ENCODE results near the gene FOSB. TPM values are rescaled to one million over a fixed set of nuclear protein-coding genes. Genes with fewer than 3 reads are reported as not detected.
"Not testable (repeated sequence)": the region's sequence is repeated elsewhere in the genome, so short reads cannot be mapped to it uniquely, and the experiment has no call there.

FOSB gene
- total RNA-seq, 1 experiment from 2014 or later, result 2.3 TPM

GRCh38 chr19:45509692-45510015, 41.9 kb downstream of the FOSB start:
- Mint-ChIP-seq H3K4me1 (peaks cover 28% of the 10 kb centered on the region), H3K27ac (peak overlapping the region; percentile 95), H3K9me3 (no peaks in the 10 kb centered on the region), H3K27me3 (ENCODE audit: low read depth) (no peaks in the 10 kb centered on the region; the same call in 1 of the 2 replicates), H3K4me3 (peak overlapping the region; percentile 91), H3K36me3 (no peaks in the 10 kb centered on the region)
- ChIA-PET POLR2A (no interaction called here), CTCF (interaction anchor here (0.8 to 1.6 kb wide), 3 partner anchors 15 to 49 kb away, joined by 3 to 4 read pairs (median 4); no protein-coding TSS in a partner anchor)
- ATAC-seq (no peak), DNase-seq (ENCODE audit: low spot score) (no peak)
- TF ChIP-seq OVOL2 (CRISPR knock-in tag; IDR thresholded peaks at IDR 0.05; ENCODE audit: borderline replicate concordance) (no peak), E2F4 (CRISPR knock-in tag; IDR thresholded peaks at IDR 0.05; ENCODE audit: borderline replicate concordance, low read depth) (no peak), ZNF423 (CRISPR knock-in tag; IDR thresholded peaks at IDR 0.05) (peak; percentile 77), ZNF263 (CRISPR knock-in tag; IDR thresholded peaks at IDR 0.05; ENCODE audit: low read depth) (no peak), EMX1 (CRISPR knock-in tag; IDR thresholded peaks at IDR 0.05) (no peak), RORB (CRISPR knock-in tag; IDR thresholded peaks at IDR 0.05) (no peak), FOXP1 (CRISPR knock-in tag; IDR thresholded peaks at IDR 0.05; ENCODE audit: borderline replicate concordance) (no peak), TEAD1 (CRISPR knock-in tag; IDR thresholded peaks at IDR 0.05) (0 out of 2 replicates have a peak, but pooled peaks have one; percentile 1)
- TF ChIP-seq, protein P1, sequence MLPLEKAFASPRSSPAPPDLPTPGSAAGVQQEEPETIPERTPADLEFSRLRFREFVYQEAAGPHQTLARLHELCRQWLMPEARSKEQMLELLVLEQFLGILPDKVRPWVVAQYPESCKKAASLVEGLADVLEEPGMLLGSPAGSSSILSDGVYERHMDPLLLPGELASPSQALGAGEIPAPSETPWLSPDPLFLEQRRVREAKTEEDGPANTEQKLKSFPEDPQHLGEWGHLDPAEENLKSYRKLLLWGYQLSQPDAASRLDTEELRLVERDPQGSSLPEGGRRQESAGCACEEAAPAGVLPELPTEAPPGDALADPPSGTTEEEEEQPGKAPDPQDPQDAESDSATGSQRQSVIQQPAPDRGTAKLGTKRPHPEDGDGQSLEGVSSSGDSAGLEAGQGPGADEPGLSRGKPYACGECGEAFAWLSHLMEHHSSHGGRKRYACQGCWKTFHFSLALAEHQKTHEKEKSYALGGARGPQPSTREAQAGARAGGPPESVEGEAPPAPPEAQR (CRISPR knock-in tag; IDR thresholded peaks at IDR 0.05), result no peak

GRCh38 chr19:45510352-45510751, 42.6 kb downstream of the FOSB start:
- H3K27me3 Mint-ChIP-seq (ENCODE audit: low read depth); H3K9me3 Mint-ChIP-seq; DNase-seq (ENCODE audit: low spot score); ATAC-seq; H3K27ac Mint-ChIP-seq; POLR2A ChIA-PET; H3K36me3 Mint-ChIP-seq: not testable (repeated sequence)
- H3K4me3 Mint-ChIP-seq, result peak overlapping the region; percentile 91
- peaks cover 28% of the 10 kb centered on the region for H3K4me1 Mint-ChIP-seq
- CTCF ChIA-PET, result interaction anchor here (0.7 to 1.6 kb wide), 3 partner anchors 25 to 48 kb away, joined by 3 to 4 read pairs (median 4); no protein-coding TSS in a partner anchor

- H3K4me3 Mint-ChIP-seq, result no peak overlapping the region
- TF ChIP-seq, protein P2, sequence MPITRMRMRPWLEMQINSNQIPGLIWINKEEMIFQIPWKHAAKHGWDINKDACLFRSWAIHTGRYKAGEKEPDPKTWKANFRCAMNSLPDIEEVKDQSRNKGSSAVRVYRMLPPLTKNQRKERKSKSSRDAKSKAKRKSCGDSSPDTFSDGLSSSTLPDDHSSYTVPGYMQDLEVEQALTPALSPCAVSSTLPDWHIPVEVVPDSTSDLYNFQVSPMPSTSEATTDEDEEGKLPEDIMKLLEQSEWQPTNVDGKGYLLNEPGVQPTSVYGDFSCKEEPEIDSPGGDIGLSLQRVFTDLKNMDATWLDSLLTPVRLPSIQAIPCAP (CRISPR knock-in tag; IDR thresholded peaks at IDR 0.05), result no peak
- TF ChIP-seq ZNF396 (CRISPR knock-in tag; IDR thresholded peaks at IDR 0.05; ENCODE audit: borderline replicate concordance), result no peak
- peak; percentile 79 for TF ChIP-seq GTF2I (CRISPR knock-in tag; conservative IDR thresholded peaks at IDR 0.05)
- TF ChIP-seq, protein P3, sequence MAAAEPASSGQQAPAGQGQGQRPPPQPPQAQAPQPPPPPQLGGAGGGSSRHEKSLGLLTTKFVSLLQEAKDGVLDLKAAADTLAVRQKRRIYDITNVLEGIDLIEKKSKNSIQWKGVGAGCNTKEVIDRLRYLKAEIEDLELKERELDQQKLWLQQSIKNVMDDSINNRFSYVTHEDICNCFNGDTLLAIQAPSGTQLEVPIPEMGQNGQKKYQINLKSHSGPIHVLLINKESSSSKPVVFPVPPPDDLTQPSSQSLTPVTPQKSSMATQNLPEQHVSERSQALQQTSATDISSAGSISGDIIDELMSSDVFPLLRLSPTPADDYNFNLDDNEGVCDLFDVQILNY (CRISPR knock-in tag; IDR thresholded peaks at IDR 0.05), result no peak
- H3K27me3 Mint-ChIP-seq (ENCODE audit: low read depth), result no peaks in the 10 kb centered on the region; the same call in 1 of the 2 replicates
- no peak overlapping the region; the same call in 1 of the 2 replicates for H3K27ac Mint-ChIP-seq
- H3K36me3 Mint-ChIP-seq, result no peaks in the 10 kb centered on the region
- no peak for ATAC-seq
- H3K4me1 Mint-ChIP-seq, result peaks cover 21% of the 10 kb centered on the region
- no peaks in the 10 kb centered on the region for H3K9me3 Mint-ChIP-seq
- ChIA-PET POLR2A (interaction anchor here (0.7 kb wide), 1 partner anchor 34 kb away, joined by 4 read pairs; no protein-coding TSS in a partner anchor), CTCF (no interaction called here)
- DNase-seq (ENCODE audit: low spot score), result no peak
These were observed 43.3 kb downstream of the FOSB start for GRCh38 chr19:45511074-45511473.

DNA sequence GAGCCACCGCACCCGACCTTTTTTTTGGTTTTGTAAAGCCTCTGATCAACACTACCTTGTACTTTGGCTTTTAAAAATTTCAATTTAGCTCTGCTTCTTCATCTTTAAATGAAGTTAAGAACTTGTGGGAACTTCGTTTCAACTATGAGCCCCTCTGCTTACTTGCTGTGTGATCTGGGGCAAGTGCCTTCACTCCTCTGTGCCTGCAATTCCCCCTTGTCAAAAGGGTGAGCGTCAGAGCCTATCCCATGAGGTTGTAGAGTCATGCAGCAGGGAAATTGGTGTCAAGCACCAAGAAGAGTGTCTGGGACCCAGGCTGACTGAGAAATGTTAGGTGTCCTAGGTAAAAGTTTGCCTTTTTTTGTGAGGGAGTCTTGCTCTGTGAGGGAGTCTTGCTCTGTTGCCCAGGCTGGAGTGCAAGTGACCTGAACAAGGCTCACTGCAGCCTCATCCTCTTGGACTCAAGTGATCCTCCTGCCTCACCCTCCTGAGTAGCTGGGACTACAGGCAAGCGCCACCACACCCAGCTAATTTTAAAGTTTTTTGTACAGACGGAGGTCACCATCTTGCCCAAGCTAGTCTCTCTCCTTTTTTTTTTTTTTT, 45.2 kb downstream of the FOSB start:
- ATAC-seq (no peak), DNase-seq (ENCODE audit: low spot score) (no peak)
- no peaks in the 10 kb centered on the region for H3K9me3 Mint-ChIP-seq
- ChIA-PET POLR2A (no interaction called here), CTCF (interaction anchor here (1.2 kb wide), 1 partner anchor 17 kb away, joined by 3 read pairs; no protein-coding TSS in a partner anchor)
- H3K27ac Mint-ChIP-seq, result peak overlapping the region; percentile 70
- no peak for TF ChIP-seq NR3C1 (CRISPR knock-in tag; conservative IDR thresholded peaks at IDR 0.05; ENCODE audit: low read depth)
- TF ChIP-seq ZNF396 (CRISPR knock-in tag; IDR thresholded peaks at IDR 0.05; ENCODE audit: borderline replicate concordance), result no peak
- no peak for TF ChIP-seq KAT7 (CRISPR knock-in tag; IDR thresholded peaks at IDR 0.05; ENCODE audit: borderline replicate concordance)
- TF ChIP-seq ZNF121 (CRISPR knock-in tag; IDR thresholded peaks at IDR 0.05), result peak; percentile 90
- no peak for TF ChIP-seq GRHL2 (CRISPR knock-in tag; IDR thresholded peaks at IDR 0.05; ENCODE audit: insufficient replicate concordance, severe bottlenecking)
- TF ChIP-seq NR1H2 (CRISPR knock-in tag; IDR thresholded peaks at IDR 0.05), result no peak
- no peak overlapping the region for H3K4me3 Mint-ChIP-seq
- H3K4me1 Mint-ChIP-seq, result peaks cover 23% of the 10 kb centered on the region
- peaks cover 7% of the 10 kb centered on the region for H3K36me3 Mint-ChIP-seq
- no peaks in the 10 kb centered on the region for H3K27me3 Mint-ChIP-seq (ENCODE audit: low read depth)
